Karpas-422 (cell line): Measurements from ENCODE around the gene MORC2. TPM values are rescaled to one million over a fixed set of nuclear protein-coding genes. Genes with fewer than 3 reads are reported as not detected.

Experiments
- DNase-seq: peaks from one replicate; pipeline ENCODE4 v3.0.0-alpha.2; 2015
- H2AFZ ChIP-seq: fragments of 200-600 bp; sonication (generic); 2 replicates; pipeline ENCODE4 v1.6.1; 2014; ENCODE audit warnings: antibody characterized with exemption, low read length, mixed read lengths
- H3K27ac ChIP-seq: fragments of 200-600 bp; sonication (generic); 2 replicates; pipeline ENCODE4 v1.5.1; 2014; ENCODE audit warnings: mild to moderate bottlenecking, low read length, moderate library complexity
- H3K27me3 ChIP-seq: fragments of 200-600 bp; sonication (generic); 2 replicates; pipeline ENCODE4 v1.6.1; 2014; ENCODE audit warnings: low read length, mixed read lengths
- H3K36me3 ChIP-seq: fragments of 200-600 bp; sonication (generic); 2 replicates; pipeline ENCODE4 v1.6.1; 2014; ENCODE audit warnings: low read length, mixed read lengths; ENCODE audit not compliant: insufficient read depth
- H3K4me1 ChIP-seq: fragments of 200-600 bp; sonication (generic); 2 replicates; pipeline ENCODE4 v1.6.1; 2014; ENCODE audit warnings: mild to moderate bottlenecking, low read length, mixed read lengths
- H3K4me2 ChIP-seq: fragments of 200-600 bp; sonication (generic); 2 replicates; pipeline ENCODE4 v1.6.1; 2014; ENCODE audit warnings: low read length, low read depth, mild to moderate bottlenecking; ENCODE audit not compliant: poor library complexity, severe bottlenecking
- H3K4me3 ChIP-seq: fragments of 200-600 bp; sonication (generic); 2 replicates; pipeline ENCODE4 v1.5.1; 2014; ENCODE audit warnings: mild to moderate bottlenecking, antibody characterized with exemption, low read length, mixed read lengths
- H3K79me2 ChIP-seq: fragments of 200-600 bp; sonication (generic); 2 replicates; pipeline ENCODE4 v1.6.1; 2014; ENCODE audit warnings: mild to moderate bottlenecking, low read length, mixed read lengths
- H3K9ac ChIP-seq: fragments of 200-600 bp; sonication (generic); 2 replicates; pipeline ENCODE4 v1.6.0; 2014; ENCODE audit warnings: low read length
- H3K9me2 ChIP-seq: fragments of 200-600 bp; sonication (generic), shearing (Covaris generic); replicated peaks from 2 replicates; pipeline ENCODE4 v1.6.0; 2014; ENCODE audit warnings: mild to moderate bottlenecking, low read length, moderate library complexity; ENCODE audit not compliant: insufficient read depth
- H3K9me3 ChIP-seq: fragments of 300-700, 200-600 bp; sonication (generic); 2 replicates; pipeline ENCODE4 v1.6.1; 2014; ENCODE audit warnings: low read length, mixed read lengths
- H4K20me1 ChIP-seq: fragments of 200-600 bp; sonication (generic); 2 replicates; pipeline ENCODE4 v1.6.1; 2014; ENCODE audit warnings: mild to moderate bottlenecking, antibody characterized with exemption, low read length, low read depth; ENCODE audit not compliant: insufficient read depth
- total RNA-seq: library from RNA; depleted of rRNA; stranded (reverse); fragments of >200 nt; shearing (Covaris generic); gene quantifications from 2 replicates; pipeline ENCODE4 v1.2.3, GENCODE V29; 2014; ENCODE audit warnings: low replicate concordance

MORC2 gene
- total RNA-seq, 1 experiment from 2014 or later, result 29.0 TPM

DNA sequence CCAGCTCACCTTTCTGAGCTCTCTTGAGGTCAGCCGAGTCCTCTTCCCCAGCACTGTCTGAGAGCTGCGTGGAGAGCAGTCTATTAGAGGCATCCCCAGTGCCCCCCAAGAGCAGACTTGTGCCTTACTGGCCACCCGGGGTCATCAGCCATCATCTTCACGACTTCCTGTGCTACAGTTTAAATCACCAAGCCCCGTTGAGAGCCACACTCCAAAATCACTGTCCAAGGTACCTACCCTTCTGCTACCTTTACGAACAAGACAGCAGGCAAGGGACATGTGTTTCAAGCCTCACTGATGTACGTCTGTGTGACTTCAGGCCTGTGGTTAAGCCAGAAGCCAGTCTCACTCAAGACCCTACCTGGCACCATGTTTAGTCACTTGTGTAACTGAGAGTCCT, 35.1 kb downstream of the MORC2 start:
- Histone ChIP-seq H3K4me1 (no peaks in the 10 kb centered on the region), H3K9ac (no peak overlapping the region), H3K36me3 (peaks cover 45% of the 10 kb centered on the region), H3K79me2 (no peaks in the 10 kb centered on the region), H4K20me1 (peaks cover 4% of the 10 kb centered on the region; the same call in 1 of the 2 replicates), H3K9me2 (no peaks in the 10 kb centered on the region), H3K4me2 (no peak overlapping the region), H3K9me3 (no peaks in the 10 kb centered on the region), H3K27ac (no peak overlapping the region), H3K27me3 (no peaks in the 10 kb centered on the region), H3K4me3 (no peak overlapping the region), H2AFZ (no peak overlapping the region)
- no peak for DNase-seq

GRCh38 chr22:30932661-30933060, 35.9 kb downstream of the MORC2 start:
- no peaks in the 10 kb centered on the region for H3K4me1 ChIP-seq
- H3K9me2 ChIP-seq, result no peaks in the 10 kb centered on the region
- no peak overlapping the region for H3K4me2 ChIP-seq
- DNase-seq, result no peak
- peaks cover 45% of the 10 kb centered on the region for H3K36me3 ChIP-seq
- H3K27ac ChIP-seq, result no peak overlapping the region
- H4K20me1 ChIP-seq, result peaks cover 4% of the 10 kb centered on the region; the same call in 1 of the 2 replicates
- no peak overlapping the region for H2AFZ ChIP-seq
- H3K9me3 ChIP-seq, result no peaks in the 10 kb centered on the region
- no peak overlapping the region for H3K4me3 ChIP-seq
- H3K79me2 ChIP-seq, result no peaks in the 10 kb centered on the region
- no peaks in the 10 kb centered on the region for H3K27me3 ChIP-seq
- no peak overlapping the region for H3K9ac ChIP-seq

GRCh38 chr22:30931541-30932300, 36.9 kb downstream of the MORC2 start:
- H3K27ac ChIP-seq, result no peak overlapping the region
- no peak overlapping the region for H3K4me2 ChIP-seq
- H3K9me3 ChIP-seq, result no peaks in the 10 kb centered on the region
- no peaks in the 10 kb centered on the region for H3K4me1 ChIP-seq
- DNase-seq, result no peak
- no peaks in the 10 kb centered on the region for H3K27me3 ChIP-seq
- no peak overlapping the region for H3K4me3 ChIP-seq
- H2AFZ ChIP-seq, result no peak overlapping the region
- H3K36me3 ChIP-seq, result peaks cover 46% of the 10 kb centered on the region
- H3K9ac ChIP-seq, result no peak overlapping the region
- H4K20me1 ChIP-seq, result no peaks in the 10 kb centered on the region
- H3K9me2 ChIP-seq, result no peaks in the 10 kb centered on the region
- no peaks in the 10 kb centered on the region for H3K79me2 ChIP-seq

DNA sequence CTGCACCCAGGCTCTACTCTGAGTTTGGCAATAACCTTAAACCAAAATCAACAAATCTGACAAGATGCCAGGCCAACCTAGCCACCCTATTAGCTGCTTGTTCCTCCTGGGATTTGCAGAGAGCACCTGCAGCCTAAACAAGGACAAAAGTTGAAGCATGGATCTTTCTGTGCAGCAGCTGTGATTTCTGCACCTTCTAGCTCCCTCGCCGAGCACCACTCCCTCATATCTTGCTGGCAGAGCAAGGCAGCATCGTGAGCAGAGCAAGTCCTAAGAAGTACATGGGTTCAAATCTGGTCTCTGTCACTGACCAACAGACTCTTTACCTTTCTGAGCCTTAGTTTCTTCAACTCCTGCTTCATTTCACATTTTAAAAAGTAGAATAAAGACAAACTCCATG, 38.3 kb downstream of the MORC2 start:
- H3K36me3 ChIP-seq, result peaks cover 36% of the 10 kb centered on the region
- no peaks in the 10 kb centered on the region for H3K27me3 ChIP-seq
- no peak for DNase-seq
- no peak overlapping the region for H3K4me3 ChIP-seq
- no peak overlapping the region for H2AFZ ChIP-seq
- no peaks in the 10 kb centered on the region for H4K20me1 ChIP-seq
- no peaks in the 10 kb centered on the region for H3K9me3 ChIP-seq
- no peak overlapping the region for H3K9ac ChIP-seq
- no peaks in the 10 kb centered on the region for H3K79me2 ChIP-seq
- no peaks in the 10 kb centered on the region for H3K9me2 ChIP-seq
- H3K4me2 ChIP-seq, result no peak overlapping the region
- no peaks in the 10 kb centered on the region for H3K4me1 ChIP-seq
- H3K27ac ChIP-seq, result no peak overlapping the region

DNA sequence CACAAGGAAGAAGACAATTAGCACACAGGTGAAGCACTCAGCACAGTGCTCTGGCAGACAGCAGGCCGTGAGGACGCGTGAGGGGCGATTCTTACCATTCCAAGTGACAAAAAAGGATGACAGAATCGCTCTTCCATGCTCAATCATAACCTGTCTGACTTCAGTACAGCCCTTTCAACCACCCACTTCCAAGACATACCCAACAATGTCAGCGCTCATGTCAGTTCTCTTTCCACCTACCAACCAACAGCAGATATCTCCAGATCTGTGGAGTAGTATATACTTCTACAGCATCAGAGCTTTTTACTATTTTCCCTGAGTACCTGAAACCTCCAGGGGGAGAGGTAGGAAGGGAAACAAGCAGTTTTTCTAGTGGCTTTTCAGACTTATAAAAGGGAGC, 40.2 kb downstream of the MORC2 start:
- no peaks in the 10 kb centered on the region for H3K79me2 ChIP-seq
- no peaks in the 10 kb centered on the region for H3K4me1 ChIP-seq
- H3K27ac ChIP-seq, result no peak overlapping the region
- H3K4me2 ChIP-seq, result no peak overlapping the region
- DNase-seq, result no peak
- H3K9ac ChIP-seq, result no peak overlapping the region
- H3K9me2 ChIP-seq, result no peaks in the 10 kb centered on the region
- no peak overlapping the region for H2AFZ ChIP-seq
- no peaks in the 10 kb centered on the region for H3K27me3 ChIP-seq
- H3K4me3 ChIP-seq, result no peak overlapping the region
- peaks cover 35% of the 10 kb centered on the region for H3K36me3 ChIP-seq
- no peaks in the 10 kb centered on the region for H4K20me1 ChIP-seq
- no peaks in the 10 kb centered on the region for H3K9me3 ChIP-seq

DNA sequence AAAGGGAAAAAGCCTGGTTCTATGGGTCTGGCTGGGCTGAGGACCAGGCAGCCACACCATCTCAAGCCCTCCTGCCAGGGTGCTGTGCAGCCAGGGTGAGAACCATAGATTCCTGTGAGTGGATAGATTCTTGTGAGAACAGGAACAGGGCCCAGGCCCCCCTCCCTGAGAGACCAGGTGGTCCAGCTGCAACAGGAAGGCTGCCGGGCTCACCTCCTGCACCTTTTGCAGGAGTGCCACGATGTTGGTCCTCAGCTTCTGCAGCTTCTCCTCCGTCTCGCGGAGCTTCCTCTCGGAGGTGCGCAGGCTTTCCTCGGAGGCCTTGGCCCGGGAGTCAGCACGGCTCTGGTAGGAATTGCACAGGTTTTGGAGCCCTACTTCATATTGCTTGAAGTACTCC, 40.8 kb downstream of the MORC2 start:
- H3K4me2 ChIP-seq, result no peak overlapping the region
- no peaks in the 10 kb centered on the region for H3K4me1 ChIP-seq
- H3K9me3 ChIP-seq, result no peaks in the 10 kb centered on the region
- no peak for DNase-seq
- no peaks in the 10 kb centered on the region for H3K27me3 ChIP-seq
- H2AFZ ChIP-seq, result no peak overlapping the region
- no peaks in the 10 kb centered on the region for H3K9me2 ChIP-seq
- no peak overlapping the region for H3K27ac ChIP-seq
- H3K4me3 ChIP-seq, result no peak overlapping the region
- no peaks in the 10 kb centered on the region for H4K20me1 ChIP-seq
- H3K36me3 ChIP-seq, result peaks cover 35% of the 10 kb centered on the region; the same call in 1 of the 2 replicates
- no peak overlapping the region for H3K9ac ChIP-seq
- no peaks in the 10 kb centered on the region for H3K79me2 ChIP-seq

- Histone ChIP-seq H4K20me1 (no peaks in the 10 kb centered on the region), H3K9me3 (no peaks in the 10 kb centered on the region), H3K27ac (no peak overlapping the region), H3K4me2 (no peak overlapping the region), H2AFZ (no peak overlapping the region), H3K4me1 (peaks cover 5% of the 10 kb centered on the region), H3K9me2 (no peaks in the 10 kb centered on the region), H3K4me3 (no peak overlapping the region), H3K9ac (no peak overlapping the region), H3K27me3 (no peaks in the 10 kb centered on the region), H3K79me2 (no peaks in the 10 kb centered on the region), H3K36me3 (peaks cover 32% of the 10 kb centered on the region; the same call in 1 of the 2 replicates)
- no peak for DNase-seq
Measured at GRCh38 chr22:30926706-30927105, 41.9 kb downstream of the MORC2 start.

GRCh38 chr22:30925667-30926066, 42.9 kb downstream of the MORC2 start:
- Histone ChIP-seq H3K4me3 (no peak overlapping the region), H3K9me2 (no peaks in the 10 kb centered on the region), H3K9ac (no peak overlapping the region), H3K79me2 (no peaks in the 10 kb centered on the region), H3K27ac (no peak overlapping the region), H4K20me1 (no peaks in the 10 kb centered on the region), H3K9me3 (no peaks in the 10 kb centered on the region), H3K4me1 (peaks cover 13% of the 10 kb centered on the region), H3K27me3 (no peaks in the 10 kb centered on the region), H3K36me3 (peaks cover 28% of the 10 kb centered on the region; the same call in 1 of the 2 replicates), H2AFZ (no peak overlapping the region), H3K4me2 (no peak overlapping the region)
- no peak for DNase-seq
